Stomach (tissue), 4 donors: Measurements from ENCODE around the gene BICRA.

Source experiments
- EP300 ChIP-seq: sonication (generic); formaldehyde crosslinking; IDR thresholded peaks from one replicate; pipeline ENCODE4 v1.6.1; 2017; ENCODE audit warnings: antibody characterized with exemption
- POLR2A ChIP-seq, 4 donors: fragments of 450-650 bp; IDR thresholded peaks; one replicate each; pipeline ENCODE4 v1.6.1; 2016; ENCODE audit warnings: antibody characterized with exemption in 4 of 4, control low read depth in 2 of 4, mild to moderate bottlenecking in 1 of 4, moderate library complexity in 1 of 4
- POLR2AphosphoS5 ChIP-seq, 3 donors: sonication (generic); formaldehyde crosslinking; IDR thresholded peaks; one replicate each; pipeline ENCODE4 v1.6.1; 2016; ENCODE audit warnings: antibody characterized with exemption in 3 of 3
- TF ChIP-seq, protein P1 (sequence below), 7 experiments: fragments of 450-650 bp in 4 of 7; fragments of 200-600 bp in 3 of 7; sonication (generic) in 3 of 7; IDR thresholded peaks; one replicate each; pipeline ENCODE4 v1.5.1; 2016 to 2019; ENCODE audit warnings: antibody characterized with exemption in 7 of 7, control low read depth in 2 of 7, mild to moderate bottlenecking in 1 of 7

DNA sequence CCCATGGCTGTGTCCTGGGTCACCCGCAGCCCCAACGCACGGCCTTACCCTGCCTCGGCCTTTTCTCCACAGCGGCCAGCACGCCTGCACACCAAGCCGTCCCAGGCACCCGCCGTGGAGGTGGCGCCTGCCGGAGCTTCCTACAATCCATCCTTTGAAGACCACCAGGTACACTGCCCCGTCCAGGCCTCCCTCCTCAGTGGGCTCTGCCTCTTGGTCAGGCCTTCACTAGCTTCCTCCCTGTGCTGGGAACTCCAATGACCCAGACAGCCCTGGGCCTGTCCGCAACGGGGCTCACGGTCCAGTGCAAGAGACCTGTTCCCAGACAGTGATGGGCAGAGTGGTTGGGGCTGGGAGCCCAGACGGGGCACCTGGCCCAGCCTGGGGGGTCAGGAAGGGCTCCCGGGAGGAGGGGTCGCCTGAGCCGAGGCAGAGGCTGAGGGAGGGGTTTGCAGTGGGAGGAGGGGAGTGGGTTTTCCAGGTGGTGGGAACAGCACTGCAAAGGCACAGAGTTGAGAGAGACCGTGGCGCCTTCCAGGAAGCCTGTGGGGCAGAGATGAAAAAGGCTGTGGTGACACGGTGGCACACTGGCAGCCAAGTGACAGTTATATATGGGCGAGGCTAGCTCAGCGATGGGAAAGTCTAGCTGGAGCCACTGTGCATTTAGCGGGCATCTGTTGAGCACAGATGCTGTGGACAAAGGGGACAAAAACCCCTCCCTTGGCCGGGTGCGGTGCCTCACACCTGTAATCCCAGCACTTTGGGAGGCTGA lies 143.7 kb downstream of the BICRA start:
- TF ChIP-seq POLR2A (IDR thresholded peaks at IDR 0.05): no peak
- TF ChIP-seq, protein P1, sequence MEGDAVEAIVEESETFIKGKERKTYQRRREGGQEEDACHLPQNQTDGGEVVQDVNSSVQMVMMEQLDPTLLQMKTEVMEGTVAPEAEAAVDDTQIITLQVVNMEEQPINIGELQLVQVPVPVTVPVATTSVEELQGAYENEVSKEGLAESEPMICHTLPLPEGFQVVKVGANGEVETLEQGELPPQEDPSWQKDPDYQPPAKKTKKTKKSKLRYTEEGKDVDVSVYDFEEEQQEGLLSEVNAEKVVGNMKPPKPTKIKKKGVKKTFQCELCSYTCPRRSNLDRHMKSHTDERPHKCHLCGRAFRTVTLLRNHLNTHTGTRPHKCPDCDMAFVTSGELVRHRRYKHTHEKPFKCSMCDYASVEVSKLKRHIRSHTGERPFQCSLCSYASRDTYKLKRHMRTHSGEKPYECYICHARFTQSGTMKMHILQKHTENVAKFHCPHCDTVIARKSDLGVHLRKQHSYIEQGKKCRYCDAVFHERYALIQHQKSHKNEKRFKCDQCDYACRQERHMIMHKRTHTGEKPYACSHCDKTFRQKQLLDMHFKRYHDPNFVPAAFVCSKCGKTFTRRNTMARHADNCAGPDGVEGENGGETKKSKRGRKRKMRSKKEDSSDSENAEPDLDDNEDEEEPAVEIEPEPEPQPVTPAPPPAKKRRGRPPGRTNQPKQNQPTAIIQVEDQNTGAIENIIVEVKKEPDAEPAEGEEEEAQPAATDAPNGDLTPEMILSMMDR (IDR thresholded peaks at IDR 0.05): no peak
- TF ChIP-seq EP300: no peak
- no peak for TF ChIP-seq POLR2AphosphoS5 (IDR thresholded peaks at IDR 0.05)
